HEK293 (cell line): Measurements from ENCODE around the gene SARNP.

Source experiments
- CTCF ChIA-PET: fragments of 350-600 bp; formaldehyde crosslinking; extraction: SDS; loops from one replicate; lab custom pipeline; 2021; ENCODE audit warnings: antibody characterized with exemption; lab: Yijun Ruan, JAX
- POLR2A ChIA-PET: fragments of 300-600 bp; formaldehyde crosslinking; extraction: SDS; loops from one replicate; lab custom pipeline; 2020; ENCODE audit warnings: antibody characterized with exemption, inconsistent platforms; lab: Yijun Ruan, JAX
- H3K27ac ChIP-seq: fragments of 200-500 bp; sonication (Bioruptor generic); 2 replicates; pipeline ENCODE4 v1.5.1; 2014; ENCODE audit warnings: low read depth, low read length, control low read depth, inconsistent platforms; ENCODE audit errors: extremely low read depth
- H3K36me3 ChIP-seq, 2 experiments: fragments of 200-500 bp in 1 of 2; sonication (Bioruptor generic) in 1 of 2; 1 replicate in 1 of 2; 2 replicates in 1 of 2; pipeline ENCODE4 v1.5.1; 2014 to 2017; ENCODE audit warnings: inconsistent platforms in 2 of 2, low read length in 2 of 2; ENCODE audit not compliant: control insufficient read depth in 2 of 2, insufficient read depth in 1 of 2
- H3K4me1 ChIP-seq: fragments of 200-500 bp; sonication (Bioruptor generic); 2 replicates; pipeline ENCODE4 v1.5.1; 2014; ENCODE audit warnings: mild to moderate bottlenecking, low read length, inconsistent platforms; ENCODE audit not compliant: control insufficient read depth, insufficient read depth
- H3K4me3 ChIP-seq: 2 replicates; pipeline ENCODE4 v1.5.1; 2011; ENCODE audit warnings: low read depth, mild to moderate bottlenecking, control low read depth, low read length, moderate library complexity
- H3K9me3 ChIP-seq: fragments of 200-500 bp; sonication (Bioruptor generic); 2 replicates; pipeline ENCODE4 v1.5.1; 2014; ENCODE audit warnings: low read depth, low read length, inconsistent platforms; ENCODE audit not compliant: control insufficient read depth, insufficient read depth
- EGR2 ChIP-seq: fragments of 450-650 bp; formaldehyde crosslinking; IDR thresholded peaks from 2 replicates; pipeline ENCODE4 v1.5.1; 2016; ENCODE audit warnings: low read depth, missing biosample characterization, missing genetic modification characterization
- REPIN1 ChIP-seq: fragments of 450-650 bp; formaldehyde crosslinking; IDR thresholded peaks from 2 replicates; pipeline ENCODE4 v1.5.1; 2017; ENCODE audit warnings: missing biosample characterization, missing genetic modification characterization, low read depth
- ZBTB17 ChIP-seq: fragments of 450-650 bp; formaldehyde crosslinking; IDR thresholded peaks from 2 replicates; pipeline ENCODE4 v1.5.1; 2016; ENCODE audit warnings: missing biosample characterization, missing genetic modification characterization
- ZBTB26 ChIP-seq: fragments of 450-650 bp; formaldehyde crosslinking; optimal IDR thresholded peaks from 2 replicates; pipeline ENCODE3; 2016; ENCODE audit warnings: missing biosample characterization, mild to moderate bottlenecking, missing genetic modification characterization
- ZBTB44 ChIP-seq: fragments of 450-650 bp; IDR thresholded peaks from 2 replicates; pipeline ENCODE4 v1.5.1; 2018; ENCODE audit warnings: missing biosample characterization, mild to moderate bottlenecking, missing genetic modification characterization
- ZEB2 ChIP-seq: fragments of 450-650 bp; formaldehyde crosslinking; IDR thresholded peaks from 2 replicates; pipeline ENCODE4 v1.5.1; 2016; ENCODE audit warnings: missing biosample characterization, missing genetic modification characterization
- ZNF26 ChIP-seq: fragments of 450-650 bp; formaldehyde crosslinking; IDR thresholded peaks from 2 replicates; pipeline ENCODE4 v1.5.1; 2016; ENCODE audit warnings: missing biosample characterization, missing genetic modification characterization
- ZNF555 ChIP-seq: fragments of 450-650 bp; formaldehyde crosslinking; conservative IDR thresholded peaks from 2 replicates; pipeline ENCODE4 v1.5.1; 2017; ENCODE audit warnings: missing biosample characterization, mild to moderate bottlenecking, missing genetic modification characterization, inconsistent platforms
- ZNF610 ChIP-seq: fragments of 450-650 bp; formaldehyde crosslinking; IDR thresholded peaks from 2 replicates; pipeline ENCODE4 v1.5.1; 2016; ENCODE audit warnings: missing biosample characterization, missing genetic modification characterization, borderline replicate concordance
- ZNF626 ChIP-seq: fragments of 450-650 bp; sonication (Bioruptor Pico); formaldehyde crosslinking; IDR thresholded peaks from 2 replicates; pipeline ENCODE4 v1.5.1; 2018; ENCODE audit warnings: missing biosample characterization, missing genetic modification characterization, inconsistent platforms
- ZNF704 ChIP-seq: fragments of 450-650 bp; formaldehyde crosslinking; IDR thresholded peaks from 2 replicates; pipeline ENCODE4 v1.5.1; 2016; ENCODE audit warnings: missing biosample characterization, missing genetic modification characterization
- ZNF785 ChIP-seq: fragments of 450-650 bp; formaldehyde crosslinking; IDR thresholded peaks from 2 replicates; pipeline ENCODE4 v1.5.1; 2016; ENCODE audit warnings: missing biosample characterization, missing genetic modification characterization
- TF ChIP-seq, protein P1 (sequence below): fragments of 450-650 bp; formaldehyde crosslinking; IDR thresholded peaks from 2 replicates; pipeline ENCODE4 v1.5.1; 2016; ENCODE audit warnings: missing biosample characterization, missing genetic modification characterization, low read depth
- TF ChIP-seq, protein P2 (sequence below): fragments of 450-650 bp; formaldehyde crosslinking; IDR thresholded peaks from 2 replicates; pipeline ENCODE4 v1.5.1; 2016; ENCODE audit warnings: missing biosample characterization, missing genetic modification characterization, borderline replicate concordance
- TF ChIP-seq, protein P3 (sequence below): fragments of 450-650 bp; formaldehyde crosslinking; IDR thresholded peaks from 2 replicates; pipeline ENCODE4 v1.5.1; 2017; ENCODE audit warnings: missing biosample characterization, missing genetic modification characterization
- TF ChIP-seq, protein P4 (sequence below): fragments of 450-650 bp; formaldehyde crosslinking; IDR thresholded peaks from 2 replicates; pipeline ENCODE4 v1.5.1; 2016; ENCODE audit warnings: missing biosample characterization, missing genetic modification characterization, borderline replicate concordance

SARNP gene

GRCh38 chr12:55755246-55755645 lies 62.3 kb downstream of the SARNP start:
- peaks cover 30 to 95% of the 10 kb centered on the region in 2 experiments for H3K36me3 ChIP-seq
- POLR2A ChIA-PET: interaction anchor here (1.9 kb wide), 1 partner anchor 11 kb away, joined by 5 read pairs; no protein-coding TSS in a partner anchor

More at GRCh38 chr12:55755246-55755645, 62.3 kb downstream of the SARNP start:
- Histone ChIP-seq H3K9me3 (no peaks in the 10 kb centered on the region), H3K27ac (no peak overlapping the region), H3K4me3 (no peak overlapping the region), H3K4me1 (no peaks in the 10 kb centered on the region)
- CTCF ChIA-PET: interaction anchor here (0.5 to 1.8 kb wide), 2 partner anchors 17 to 91 kb away, joined by 5 to 9 read pairs; no protein-coding TSS in a partner anchor
- no peak for TF ChIP-seq ZNF26 (tag by site-specific recombination)
- no peak for TF ChIP-seq REPIN1
- TF ChIP-seq ZBTB17 (tag by site-specific recombination): no peak
- TF ChIP-seq ZBTB26 (tag by site-specific recombination): no peak
- TF ChIP-seq, protein P1, sequence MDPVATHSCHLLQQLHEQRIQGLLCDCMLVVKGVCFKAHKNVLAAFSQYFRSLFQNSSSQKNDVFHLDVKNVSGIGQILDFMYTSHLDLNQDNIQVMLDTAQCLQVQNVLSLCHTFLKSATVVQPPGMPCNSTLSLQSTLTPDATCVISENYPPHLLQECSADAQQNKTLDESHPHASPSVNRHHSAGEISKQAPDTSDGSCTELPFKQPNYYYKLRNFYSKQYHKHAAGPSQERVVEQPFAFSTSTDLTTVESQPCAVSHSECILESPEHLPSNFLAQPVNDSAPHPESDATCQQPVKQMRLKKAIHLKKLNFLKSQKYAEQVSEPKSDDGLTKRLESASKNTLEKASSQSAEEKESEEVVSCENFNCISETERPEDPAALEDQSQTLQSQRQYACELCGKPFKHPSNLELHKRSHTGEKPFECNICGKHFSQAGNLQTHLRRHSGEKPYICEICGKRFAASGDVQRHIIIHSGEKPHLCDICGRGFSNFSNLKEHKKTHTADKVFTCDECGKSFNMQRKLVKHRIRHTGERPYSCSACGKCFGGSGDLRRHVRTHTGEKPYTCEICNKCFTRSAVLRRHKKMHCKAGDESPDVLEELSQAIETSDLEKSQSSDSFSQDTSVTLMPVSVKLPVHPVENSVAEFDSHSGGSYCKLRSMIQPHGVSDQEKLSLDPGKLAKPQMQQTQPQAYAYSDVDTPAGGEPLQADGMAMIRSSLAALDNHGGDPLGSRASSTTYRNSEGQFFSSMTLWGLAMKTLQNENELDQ (tag by site-specific recombination): no peak
- no peak for TF ChIP-seq ZNF626 (tag by site-specific recombination)
- TF ChIP-seq ZBTB44 (tag by site-specific recombination): no peak
- no peak for TF ChIP-seq ZNF785 (tag by site-specific recombination)
- TF ChIP-seq EGR2: no peak
- TF ChIP-seq, protein P2, sequence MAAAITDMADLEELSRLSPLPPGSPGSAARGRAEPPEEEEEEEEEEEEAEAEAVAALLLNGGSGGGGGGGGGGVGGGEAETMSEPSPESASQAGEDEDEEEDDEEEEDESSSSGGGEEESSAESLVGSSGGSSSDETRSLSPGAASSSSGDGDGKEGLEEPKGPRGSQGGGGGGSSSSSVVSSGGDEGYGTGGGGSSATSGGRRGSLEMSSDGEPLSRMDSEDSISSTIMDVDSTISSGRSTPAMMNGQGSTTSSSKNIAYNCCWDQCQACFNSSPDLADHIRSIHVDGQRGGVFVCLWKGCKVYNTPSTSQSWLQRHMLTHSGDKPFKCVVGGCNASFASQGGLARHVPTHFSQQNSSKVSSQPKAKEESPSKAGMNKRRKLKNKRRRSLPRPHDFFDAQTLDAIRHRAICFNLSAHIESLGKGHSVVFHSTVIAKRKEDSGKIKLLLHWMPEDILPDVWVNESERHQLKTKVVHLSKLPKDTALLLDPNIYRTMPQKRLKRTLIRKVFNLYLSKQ (tag by site-specific recombination): no peak
- TF ChIP-seq, protein P3, sequence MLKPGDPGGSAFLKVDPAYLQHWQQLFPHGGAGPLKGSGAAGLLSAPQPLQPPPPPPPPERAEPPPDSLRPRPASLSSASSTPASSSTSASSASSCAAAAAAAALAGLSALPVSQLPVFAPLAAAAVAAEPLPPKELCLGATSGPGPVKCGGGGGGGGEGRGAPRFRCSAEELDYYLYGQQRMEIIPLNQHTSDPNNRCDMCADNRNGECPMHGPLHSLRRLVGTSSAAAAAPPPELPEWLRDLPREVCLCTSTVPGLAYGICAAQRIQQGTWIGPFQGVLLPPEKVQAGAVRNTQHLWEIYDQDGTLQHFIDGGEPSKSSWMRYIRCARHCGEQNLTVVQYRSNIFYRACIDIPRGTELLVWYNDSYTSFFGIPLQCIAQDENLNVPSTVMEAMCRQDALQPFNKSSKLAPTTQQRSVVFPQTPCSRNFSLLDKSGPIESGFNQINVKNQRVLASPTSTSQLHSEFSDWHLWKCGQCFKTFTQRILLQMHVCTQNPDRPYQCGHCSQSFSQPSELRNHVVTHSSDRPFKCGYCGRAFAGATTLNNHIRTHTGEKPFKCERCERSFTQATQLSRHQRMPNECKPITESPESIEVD (tag by site-specific recombination): no peak
- no peak for TF ChIP-seq ZNF555
- no peak for TF ChIP-seq ZEB2 (tag by site-specific recombination)
- TF ChIP-seq ZNF610 (tag by site-specific recombination): no peak
- TF ChIP-seq, protein P4, sequence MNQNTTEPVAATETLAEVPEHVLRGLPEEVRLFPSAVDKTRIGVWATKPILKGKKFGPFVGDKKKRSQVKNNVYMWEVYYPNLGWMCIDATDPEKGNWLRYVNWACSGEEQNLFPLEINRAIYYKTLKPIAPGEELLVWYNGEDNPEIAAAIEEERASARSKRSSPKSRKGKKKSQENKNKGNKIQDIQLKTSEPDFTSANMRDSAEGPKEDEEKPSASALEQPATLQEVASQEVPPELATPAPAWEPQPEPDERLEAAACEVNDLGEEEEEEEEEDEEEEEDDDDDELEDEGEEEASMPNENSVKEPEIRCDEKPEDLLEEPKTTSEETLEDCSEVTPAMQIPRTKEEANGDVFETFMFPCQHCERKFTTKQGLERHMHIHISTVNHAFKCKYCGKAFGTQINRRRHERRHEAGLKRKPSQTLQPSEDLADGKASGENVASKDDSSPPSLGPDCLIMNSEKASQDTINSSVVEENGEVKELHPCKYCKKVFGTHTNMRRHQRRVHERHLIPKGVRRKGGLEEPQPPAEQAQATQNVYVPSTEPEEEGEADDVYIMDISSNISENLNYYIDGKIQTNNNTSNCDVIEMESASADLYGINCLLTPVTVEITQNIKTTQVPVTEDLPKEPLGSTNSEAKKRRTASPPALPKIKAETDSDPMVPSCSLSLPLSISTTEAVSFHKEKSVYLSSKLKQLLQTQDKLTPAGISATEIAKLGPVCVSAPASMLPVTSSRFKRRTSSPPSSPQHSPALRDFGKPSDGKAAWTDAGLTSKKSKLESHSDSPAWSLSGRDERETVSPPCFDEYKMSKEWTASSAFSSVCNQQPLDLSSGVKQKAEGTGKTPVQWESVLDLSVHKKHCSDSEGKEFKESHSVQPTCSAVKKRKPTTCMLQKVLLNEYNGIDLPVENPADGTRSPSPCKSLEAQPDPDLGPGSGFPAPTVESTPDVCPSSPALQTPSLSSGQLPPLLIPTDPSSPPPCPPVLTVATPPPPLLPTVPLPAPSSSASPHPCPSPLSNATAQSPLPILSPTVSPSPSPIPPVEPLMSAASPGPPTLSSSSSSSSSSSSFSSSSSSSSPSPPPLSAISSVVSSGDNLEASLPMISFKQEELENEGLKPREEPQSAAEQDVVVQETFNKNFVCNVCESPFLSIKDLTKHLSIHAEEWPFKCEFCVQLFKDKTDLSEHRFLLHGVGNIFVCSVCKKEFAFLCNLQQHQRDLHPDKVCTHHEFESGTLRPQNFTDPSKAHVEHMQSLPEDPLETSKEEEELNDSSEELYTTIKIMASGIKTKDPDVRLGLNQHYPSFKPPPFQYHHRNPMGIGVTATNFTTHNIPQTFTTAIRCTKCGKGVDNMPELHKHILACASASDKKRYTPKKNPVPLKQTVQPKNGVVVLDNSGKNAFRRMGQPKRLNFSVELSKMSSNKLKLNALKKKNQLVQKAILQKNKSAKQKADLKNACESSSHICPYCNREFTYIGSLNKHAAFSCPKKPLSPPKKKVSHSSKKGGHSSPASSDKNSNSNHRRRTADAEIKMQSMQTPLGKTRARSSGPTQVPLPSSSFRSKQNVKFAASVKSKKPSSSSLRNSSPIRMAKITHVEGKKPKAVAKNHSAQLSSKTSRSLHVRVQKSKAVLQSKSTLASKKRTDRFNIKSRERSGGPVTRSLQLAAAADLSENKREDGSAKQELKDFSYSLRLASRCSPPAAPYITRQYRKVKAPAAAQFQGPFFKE: no peak
- no peak for TF ChIP-seq ZNF704 (tag by site-specific recombination)
